HepG2 (cell line): ENCODE results near the gene NGDN. TPM values are rescaled to one million over a fixed set of nuclear protein-coding genes. Genes with fewer than 3 reads are reported as not detected.

ENCODE experiments used
- KDM5B ChIP-seq: sonication (generic); formaldehyde crosslinking; IDR thresholded peaks from 2 replicates; pipeline ENCODE4 v1.4.0; 2020; ENCODE audit warnings: missing genetic modification reagents, mild to moderate bottlenecking, borderline replicate concordance
- MATR3 ChIP-seq: sonication (generic); formaldehyde crosslinking; IDR thresholded peaks from 2 replicates; pipeline ENCODE4 v1.4.0; 2020; ENCODE audit warnings: missing genetic modification reagents
- NFYC ChIP-seq: IDR thresholded peaks from 2 replicates; pipeline ENCODE4 v1.6.1; 2016; ENCODE audit warnings: missing genetic modification reagents, missing compliant biosample characterization
- NR2F2 ChIP-seq: IDR thresholded peaks from 2 replicates; pipeline ENCODE4 v1.6.1; 2012; ENCODE audit warnings: low read depth, inconsistent platforms, borderline replicate concordance
- NR2F6 ChIP-seq, 2 experiments: IDR thresholded peaks; 2 replicates each; pipeline ENCODE4 v1.6.1; 2016; ENCODE audit warnings: antibody characterized with exemption in 1 of 2, mild to moderate bottlenecking in 1 of 2
- PATZ1 ChIP-seq: sonication (generic); formaldehyde crosslinking; IDR thresholded peaks from 2 replicates; pipeline ENCODE4 v1.4.0; 2020; ENCODE audit warnings: missing genetic modification reagents
- PAWR ChIP-seq: sonication (generic); formaldehyde crosslinking; IDR thresholded peaks from 2 replicates; pipeline ENCODE4 v1.4.0; 2020; ENCODE audit warnings: missing genetic modification reagents, mild to moderate bottlenecking, borderline replicate concordance
- SRSF1 ChIP-seq: fragments of 200-400 bp; formaldehyde crosslinking; optimal IDR thresholded peaks from 2 replicates; pipeline ENCODE3; 2017; ENCODE audit warnings: mild to moderate bottlenecking, low read depth, low read length, moderate library complexity
- THAP8 ChIP-seq: sonication (generic); formaldehyde crosslinking; IDR thresholded peaks from 2 replicates; pipeline ENCODE4 v1.5.1; 2020; ENCODE audit warnings: missing genetic modification reagents, mild to moderate bottlenecking, borderline replicate concordance
- U2AF1 ChIP-seq: fragments of 200-400 bp; formaldehyde crosslinking; optimal IDR thresholded peaks from 2 replicates; pipeline ENCODE3; 2017; ENCODE audit warnings: mild to moderate bottlenecking, low read depth, low read length
- ZBTB44 ChIP-seq: sonication (generic); formaldehyde crosslinking; IDR thresholded peaks from 2 replicates; pipeline ENCODE4 v1.4.0; 2020; ENCODE audit warnings: missing genetic modification reagents
- ZBTB46 ChIP-seq: sonication (generic); formaldehyde crosslinking; IDR thresholded peaks from 2 replicates; pipeline ENCODE4 v1.4.0; 2020; ENCODE audit warnings: mild to moderate bottlenecking, missing genetic modification reagents, borderline replicate concordance
- ZGPAT ChIP-seq: IDR thresholded peaks from 2 replicates; pipeline ENCODE4 v1.6.1; 2016; ENCODE audit warnings: mild to moderate bottlenecking
- ZNF431 ChIP-seq: sonication (generic); formaldehyde crosslinking; IDR thresholded peaks from 2 replicates; pipeline ENCODE4 v1.9.0; 2022; ENCODE audit warnings: missing genetic modification reagents, low read depth, mild to moderate bottlenecking, borderline replicate concordance
- ZNF510 ChIP-seq: sonication (generic); formaldehyde crosslinking; IDR thresholded peaks from 2 replicates; pipeline ENCODE4 v1.4.0; 2020; ENCODE audit warnings: low read depth, mild to moderate bottlenecking, missing genetic modification reagents
- ZNF609 ChIP-seq: sonication (generic); formaldehyde crosslinking; IDR thresholded peaks from 2 replicates; pipeline ENCODE4 v1.4.0; 2020; ENCODE audit warnings: mild to moderate bottlenecking, missing genetic modification reagents, borderline replicate concordance
- polyA plus RNA-seq, 8 experiments: library from polyadenylated mRNA; depleted of rRNA in 3 of 8; stranded (reverse) in 7 of 8; unstranded in 1 of 8; fragments of >200 nt; fragmentation: Illumina TruSeq in 4 of 8; extraction: Trizol in 4 of 8; gene quantifications; 2 replicates each; pipeline versions ENCODE4 v1.2.1 to v1.2.3, GENCODE V29; 2011 to 2016; ENCODE audit warnings: low read depth in 4 of 8, missing spikeins in 1 of 8, mixed read lengths in 1 of 8; ENCODE audit not compliant: insufficient read depth in 1 of 8
- total RNA-seq, 5 experiments: library from RNA; depleted of rRNA; stranded (reverse); fragments of >200 nt; fragmentation: Illumina TruSeq; extraction: Trizol; gene quantifications; 2 replicates each; pipeline ENCODE4 v1.2.3, GENCODE V29; 2016; ENCODE audit warnings: low read depth in 1 of 5

Gene NGDN
- total and polyA plus RNA-seq, 2 of the 13 experiments (the other 11 are each of a cell fraction or from before 2014, with no cell fraction given), result 154 to 216 TPM

- TF ChIP-seq ZBTB46 (CRISPR knock-in tag) (0 out of 2 replicates have a peak, but pooled peaks have one; percentile 85), ZNF609 (CRISPR knock-in tag) (no peak), ZBTB44 (no peak), THAP8 (CRISPR knock-in tag) (no peak), ZNF431 (CRISPR knock-in tag) (no peak; the same call in 1 of the 2 replicates), NR2F2 (no peak; the same call in 1 of the 2 replicates), NR2F6 (IDR thresholded peaks at IDR 0.05) (no peak), NR2F6 (CRISPR knock-in tag; IDR thresholded peaks at IDR 0.05) (no peak), NFYC (CRISPR knock-in tag) (no peak), KDM5B (CRISPR knock-in tag) (0 out of 2 replicates have a peak, but pooled peaks have one; percentile 8), SRSF1 (no peak), ZGPAT (CRISPR knock-in tag) (no peak), ZNF510 (CRISPR knock-in tag) (peak; percentile 72; the same call in 1 of the 2 replicates), U2AF1 (no peak), MATR3 (CRISPR knock-in tag) (no peak), PATZ1 (no peak), PAWR (0 out of 2 replicates have a peak, but pooled peaks have one; percentile 95)
Observed at GRCh38 chr14:23469906-23470403, 452 bp downstream of the NGDN start (continued).
